CD4-positive, alpha-beta T cell (primary cell): Measurements from ENCODE around the gene TNIK. TPM values are rescaled to one million over a fixed set of nuclear protein-coding genes. Genes with fewer than 3 reads are reported as not detected.

Experiments
- ATAC-seq: fragments of 200-7000 bp; cut with Tn5 transposase; one replicate; pipeline ENCODE4 v1.10.0; 2022; ENCODE audit warnings: mild to moderate bottlenecking; ENCODE audit not compliant: poor library complexity
- CTCF ChIA-PET: fragments of 350-600 bp; sonication (Branson Sonifier 250); formaldehyde crosslinking; loops from one replicate; lab custom pipeline; 2021; ENCODE audit warnings: antibody characterized with exemption, inconsistent platforms; lab: Charles Lee
- POLR2A ChIA-PET: fragments of 350-600 bp; sonication (Branson Sonifier 250); formaldehyde crosslinking; loops from one replicate; lab custom pipeline; 2021; ENCODE audit warnings: antibody characterized with exemption, inconsistent platforms; lab: Charles Lee
- DNase-seq, 14 experiments: peaks; one replicate each; pipeline ENCODE4 v3.0.0-alpha.2; 2013 to 2020; ENCODE audit warnings: mixed read lengths in 2 of 14
- H3K27ac ChIP-seq, 2 donors: one replicate each; pipeline versions ENCODE4 v1.5.1 to v1.7.0; 2013; ENCODE audit warnings: low read length in 2 of 2, low read depth in 1 of 2, mild to moderate bottlenecking in 1 of 2
- H3K27me3 ChIP-seq, 2 experiments: 1 replicate in 1 of 2; 2 replicates in 1 of 2; pipeline versions ENCODE4 v1.6.1 to v1.7.0; 2013; ENCODE audit warnings: low read length in 2 of 2, control low read depth in 1 of 2, mild to moderate bottlenecking in 1 of 2, moderate library complexity in 1 of 2; ENCODE audit not compliant: insufficient read depth in 2 of 2, control insufficient read depth in 1 of 2
- H3K36me3 ChIP-seq: one replicate; pipeline ENCODE4 v1.6.1; 2013; ENCODE audit warnings: low read length, control low read depth; ENCODE audit not compliant: insufficient read depth
- H3K4me1 ChIP-seq: one replicate; pipeline ENCODE4 v1.6.1; 2013; ENCODE audit warnings: low read length, control low read depth; ENCODE audit not compliant: insufficient read depth
- H3K4me3 ChIP-seq: one replicate; pipeline ENCODE4 v1.5.1; 2013; ENCODE audit warnings: mild to moderate bottlenecking, low read length, moderate library complexity
- H3K9me3 ChIP-seq, 2 experiments: 1 replicate in 1 of 2; 2 replicates in 1 of 2; pipeline versions ENCODE4 v1.6.1 to v1.7.0; 2013; ENCODE audit warnings: low read length in 2 of 2, mild to moderate bottlenecking in 2 of 2, control low read depth in 1 of 2, moderate library complexity in 1 of 2; ENCODE audit not compliant: control insufficient read depth in 1 of 2, insufficient read depth in 1 of 2
- H3K27ac Mint-ChIP-seq: one replicate; pipeline ENCODE4 v1.8.0; 2020; ENCODE audit warnings: mixed read lengths
- H3K27me3 Mint-ChIP-seq: one replicate; pipeline ENCODE4 v1.8.0; 2021; ENCODE audit warnings: mixed read lengths
- H3K36me3 Mint-ChIP-seq: one replicate; pipeline ENCODE4 v1.8.0; 2021; ENCODE audit warnings: low read depth, mixed read lengths
- H3K4me1 Mint-ChIP-seq: one replicate; pipeline ENCODE4 v1.8.0; 2021; ENCODE audit warnings: low read depth, mixed read lengths
- H3K4me3 Mint-ChIP-seq: one replicate; pipeline ENCODE4 v1.8.0; 2020; ENCODE audit warnings: mild to moderate bottlenecking, mixed read lengths
- H3K9me3 Mint-ChIP-seq: one replicate; pipeline ENCODE4 v1.8.0; 2020; ENCODE audit warnings: mixed read lengths
- CTCF ChIP-seq: fragments of 200-600 bp; IDR thresholded peaks from one replicate; pipeline ENCODE4 v1.8.0; 2022; ENCODE audit warnings: antibody characterized with exemption, mild to moderate bottlenecking
- intact Hi-C, 2 experiments: fragments of 100-400 bp; cut with DNase I in 1 of 2; cut with micrococcal nuclease in 1 of 2; formaldehyde crosslinking; loops; one replicate each; pipeline versions ENCODE4 v1.15.1 to v1.9.0; 2023 to 2025; cut with DNase I, micrococcal nuclease
- total RNA-seq, 174 experiments: library from RNA in 2 of 174; stranded (reverse) in 2 of 174; gene quantifications; one replicate each; pipeline ENCODE4 v1.2.3 and lab custom pipeline; 2021 to 2026

TNIK gene
- total RNA-seq, 2 experiments from 2014 or later = 71.0 to 78.3 TPM

- POLR2A ChIA-PET = no interaction called here
- Mint-ChIP-seq H3K4me1 (no peaks in the 10 kb centered on the region), H3K36me3 (no peaks in the 10 kb centered on the region), H3K4me3 (no peak overlapping the region), H3K27ac (no peak overlapping the region), H3K27me3 (no peaks in the 10 kb centered on the region), H3K9me3 (peaks cover 3% of the 10 kb centered on the region)
- DNase-seq (no peak), ATAC-seq (no peak)
- CTCF ChIA-PET = no interaction called here
- intact Hi-C loops = loop anchor here in 1 of 2 experiments (5.0 kb wide), 1 partner anchor 512 kb away; no protein-coding TSS in a partner anchor
- no peaks in the 10 kb centered on the region for H3K4me1 ChIP-seq
- no peaks in the 10 kb centered on the region for H3K36me3 ChIP-seq
- no peaks in the 10 kb centered on the region for H3K27me3 ChIP-seq
- H3K27ac ChIP-seq = no peak overlapping the region
- H3K9me3 ChIP-seq = peaks cover 0 to 4% of the 10 kb centered on the region in 2 experiments
- H3K4me3 ChIP-seq = no peak overlapping the region
- TF ChIP-seq CTCF = no peak
Measured at GRCh38 chr3:171054921-171055320, 405.3 kb downstream of the TNIK start.

- no peak overlapping the region for H3K4me3 Mint-ChIP-seq
- CTCF ChIA-PET = no interaction called here
- Histone ChIP-seq H3K27ac (no peak overlapping the region), H3K36me3 (no peaks in the 10 kb centered on the region), H3K9me3 (peaks cover 0 to 4% of the 10 kb centered on the region in 2 experiments), H3K27me3 (no peaks in the 10 kb centered on the region), H3K4me1 (no peaks in the 10 kb centered on the region), H3K4me3 (no peak overlapping the region)
- DNase-seq (no peak), ATAC-seq (no peak)
- H3K27me3 Mint-ChIP-seq = peaks cover 4% of the 10 kb centered on the region
- no peak for TF ChIP-seq CTCF
- H3K4me1 Mint-ChIP-seq = no peaks in the 10 kb centered on the region
- no peaks in the 10 kb centered on the region for H3K36me3 Mint-ChIP-seq
- H3K27ac Mint-ChIP-seq = no peak overlapping the region
- H3K9me3 Mint-ChIP-seq = peaks cover 3% of the 10 kb centered on the region
- POLR2A ChIA-PET = no interaction called here
- intact Hi-C loops = loop anchor here in 1 of 2 experiments (5.0 kb wide), 1 partner anchor 513 kb away; no protein-coding TSS in a partner anchor
Measured at GRCh38 chr3:171054231-171054630, 406.0 kb downstream of the TNIK start.

DNA sequence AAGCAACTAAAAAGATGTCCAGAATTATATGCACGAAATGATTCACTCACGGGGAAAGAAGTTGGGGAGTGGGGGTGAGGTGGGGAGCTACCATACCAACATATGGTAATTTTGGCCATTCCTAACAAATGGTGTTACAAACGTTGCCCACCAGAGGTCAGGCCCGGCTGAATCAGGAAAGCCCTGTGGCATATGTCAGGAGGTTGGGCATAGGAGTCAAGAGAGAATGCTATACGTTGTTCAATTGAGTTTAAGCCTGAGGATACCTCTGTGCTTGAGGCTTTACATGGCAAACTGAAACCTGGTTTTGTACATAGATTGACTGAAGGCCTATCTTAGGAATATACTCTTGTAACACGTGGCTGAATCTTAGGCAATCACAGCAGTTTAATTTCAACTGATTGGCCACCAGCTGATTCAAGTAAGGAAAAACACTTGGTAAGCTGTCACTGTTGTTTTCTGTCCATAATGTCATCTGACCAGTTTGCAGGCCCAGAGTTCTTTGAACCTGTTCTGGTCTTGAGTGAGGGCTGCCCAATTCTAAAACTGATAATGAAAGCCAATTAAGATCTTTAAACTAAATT is 410.3 kb downstream of the TNIK start:
- no peak overlapping the region for H3K27ac Mint-ChIP-seq
- H3K27ac ChIP-seq = no peak overlapping the region
- no peaks in the 10 kb centered on the region for H3K27me3 ChIP-seq
- H3K27me3 Mint-ChIP-seq = peaks cover 10% of the 10 kb centered on the region
- peaks cover 0 to 4% of the 10 kb centered on the region in 2 experiments for H3K9me3 ChIP-seq
- no peaks in the 10 kb centered on the region for H3K4me1 Mint-ChIP-seq
- peak; percentile 4 to 56 (median 26) for DNase-seq
- no peak overlapping the region for H3K4me3 ChIP-seq
- ChIA-PET CTCF (no interaction called here), POLR2A (no interaction called here)
- H3K36me3 Mint-ChIP-seq = no peaks in the 10 kb centered on the region
- TF ChIP-seq CTCF = peak; percentile 50
- H3K4me3 Mint-ChIP-seq = no peak overlapping the region
- no peaks in the 10 kb centered on the region for H3K36me3 ChIP-seq
- ATAC-seq = peak; percentile 61
- H3K4me1 ChIP-seq = no peaks in the 10 kb centered on the region
- H3K9me3 Mint-ChIP-seq = peaks cover 3% of the 10 kb centered on the region
- intact Hi-C loops = loop anchor here (2.0 to 5.0 kb wide), 3 partner anchors 517 to 723 kb away; no protein-coding TSS in a partner anchor
